ENCODE measurements around the gene WWC2.

WWC2 gene

GRCh38 chr4:183202523-183202922 is 103.5 kb downstream of the WWC2 start:
- DNase-seq (ENCODE audit: low read depth), result no peak

- DNase-seq (ENCODE audit: low read depth), result no peak
Observed at GRCh38 chr4:183204793-183205192, 105.7 kb downstream of the WWC2 start.

GRCh38 chr4:183205193-183205592 is 106.1 kb downstream of the WWC2 start:
- no peak for DNase-seq (ENCODE audit: low read depth)

- DNase-seq (ENCODE audit: low read depth), result no peak
Observed at GRCh38 chr4:183205709-183206108, 106.7 kb downstream of the WWC2 start.

DNA sequence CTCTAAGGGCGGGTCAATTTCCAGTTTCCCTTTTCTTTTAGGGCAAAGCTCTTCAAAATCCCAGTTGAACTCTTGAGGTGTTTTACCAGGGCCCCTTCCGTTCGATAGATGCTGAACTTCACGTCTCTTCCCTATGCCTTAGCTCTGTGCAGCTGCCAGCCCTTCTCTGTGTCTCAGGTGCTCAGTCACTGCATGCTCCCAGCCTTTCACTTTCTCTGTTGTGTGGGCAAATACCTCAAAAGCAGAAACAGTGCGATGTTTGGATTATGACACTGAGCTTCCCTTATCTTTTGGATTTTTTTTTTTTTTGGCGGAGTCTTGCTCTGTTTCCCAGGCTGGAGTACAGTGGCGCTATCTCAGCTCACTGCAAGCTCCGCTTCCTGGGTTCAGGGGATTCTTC is 112.5 kb downstream of the WWC2 start:
- no peak for DNase-seq (ENCODE audit: low read depth)

GRCh38 chr4:183213996-183214395 is 114.9 kb downstream of the WWC2 start:
- no peak for DNase-seq (ENCODE audit: low read depth)

GRCh38 chr4:183214912-183215488 is 115.9 kb downstream of the WWC2 start:
- no peak for DNase-seq (ENCODE audit: low read depth)

- DNase-seq (ENCODE audit: low read depth), result no peak
Observed at GRCh38 chr4:183220236-183220635, 121.2 kb downstream of the WWC2 start.

GRCh38 chr4:183223053-183223452 is 124.0 kb downstream of the WWC2 start:
- DNase-seq (ENCODE audit: low read depth), result no peak

GRCh38 chr4:183229397-183229796 is 130.3 kb downstream of the WWC2 start:
- no peak for DNase-seq (ENCODE audit: low read depth)

GRCh38 chr4:183240581-183241321 is 141.7 kb downstream of the WWC2 start:
- no peak for DNase-seq (ENCODE audit: low read depth)

GRCh38 chr4:183241322-183241640 is 142.2 kb downstream of the WWC2 start:
- no peak for DNase-seq (ENCODE audit: low read depth)

- DNase-seq (ENCODE audit: low read depth), result no peak
Observed at GRCh38 chr4:183241721-183242151, 142.7 kb downstream of the WWC2 start.

DNA sequence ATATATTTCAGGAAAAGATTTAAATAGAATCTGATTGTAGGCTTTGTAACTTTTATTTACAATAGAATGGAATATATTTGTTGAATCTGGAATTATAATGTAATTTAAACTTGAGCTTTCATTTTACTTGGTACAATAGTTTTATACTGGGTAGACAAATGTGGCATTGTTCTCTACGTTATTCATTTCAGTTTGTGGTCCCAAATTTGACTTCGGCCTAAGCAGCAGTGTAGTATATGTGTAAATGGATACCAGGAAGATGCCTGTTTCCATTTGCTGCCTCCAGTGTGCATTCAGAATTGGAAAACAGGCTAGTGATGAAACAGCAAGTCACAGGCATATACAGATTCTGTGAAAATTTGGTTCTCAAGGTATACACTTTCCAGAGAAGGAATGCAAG is 143.2 kb downstream of the WWC2 start:
- no peak for DNase-seq (ENCODE audit: low read depth)

DNA sequence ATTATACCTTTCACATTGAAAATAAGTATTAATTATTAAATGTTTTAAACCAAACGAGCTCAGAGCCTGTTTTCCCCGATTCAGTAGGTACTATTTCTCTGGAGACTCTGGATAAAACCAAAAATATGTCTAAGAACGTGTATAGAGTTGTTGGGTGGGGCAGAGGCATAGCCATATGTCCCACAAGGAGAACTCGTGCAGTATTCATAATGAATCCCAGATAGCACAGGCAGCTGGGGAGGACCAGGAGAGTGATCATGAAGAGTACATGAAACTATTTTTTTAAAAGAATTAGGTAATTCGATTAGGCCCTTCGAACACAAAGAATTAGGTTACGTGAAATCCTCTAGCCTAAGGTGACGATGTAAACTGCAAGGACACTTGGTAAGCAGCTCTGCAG is 145.0 kb downstream of the WWC2 start:
- no peak for DNase-seq (ENCODE audit: low read depth)

GRCh38 chr4:183244506-183244905 is 145.4 kb downstream of the WWC2 start:
- no peak for DNase-seq (ENCODE audit: low read depth)

- DNase-seq (ENCODE audit: low read depth), result no peak
Observed at GRCh38 chr4:183248201-183248600, 149.1 kb downstream of the WWC2 start.

DNA sequence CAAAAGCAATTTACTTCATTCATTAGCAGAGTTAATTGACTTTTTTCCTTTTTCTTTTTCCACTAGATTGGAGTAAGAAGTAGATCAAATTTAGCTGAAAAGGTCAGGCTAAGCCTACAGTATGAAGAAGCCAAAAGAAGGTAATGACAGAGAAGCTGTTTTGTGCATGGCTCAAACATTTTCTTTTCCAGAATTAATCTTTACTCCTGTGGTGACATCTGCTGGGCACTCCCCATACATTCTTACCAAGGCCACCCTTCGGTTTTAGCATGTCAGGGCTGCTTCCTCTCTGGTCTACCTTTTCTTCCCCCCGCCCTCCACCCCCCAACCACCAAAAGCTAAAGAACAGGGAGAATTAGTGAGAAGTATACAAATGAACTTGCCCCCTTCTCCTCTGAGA is 150.8 kb downstream of the WWC2 start:
- no peak for DNase-seq (ENCODE audit: low read depth)

DNA sequence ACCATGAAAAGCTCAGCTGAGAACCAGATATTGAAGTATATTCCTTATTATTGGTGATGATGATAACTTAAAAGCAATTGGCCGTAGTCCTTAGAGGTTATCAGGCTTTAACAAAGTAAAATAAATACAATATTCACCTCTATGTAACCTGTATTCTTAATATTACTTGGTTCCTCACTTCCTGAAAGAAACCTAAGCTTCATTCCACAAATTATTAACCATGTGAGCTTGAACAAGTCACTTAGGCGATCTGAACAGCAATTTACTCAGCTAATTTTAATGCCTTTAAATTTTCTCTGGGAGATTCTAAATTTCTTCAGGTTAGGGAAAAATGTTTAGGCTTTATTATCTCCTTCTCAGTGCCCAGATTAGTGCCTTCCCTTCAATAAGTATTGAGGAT is 151.8 kb downstream of the WWC2 start:
- no peak for DNase-seq (ENCODE audit: low read depth)

GRCh38 chr4:183252959-183253358 is 153.9 kb downstream of the WWC2 start:
- no peak for DNase-seq (ENCODE audit: low read depth)

DNA sequence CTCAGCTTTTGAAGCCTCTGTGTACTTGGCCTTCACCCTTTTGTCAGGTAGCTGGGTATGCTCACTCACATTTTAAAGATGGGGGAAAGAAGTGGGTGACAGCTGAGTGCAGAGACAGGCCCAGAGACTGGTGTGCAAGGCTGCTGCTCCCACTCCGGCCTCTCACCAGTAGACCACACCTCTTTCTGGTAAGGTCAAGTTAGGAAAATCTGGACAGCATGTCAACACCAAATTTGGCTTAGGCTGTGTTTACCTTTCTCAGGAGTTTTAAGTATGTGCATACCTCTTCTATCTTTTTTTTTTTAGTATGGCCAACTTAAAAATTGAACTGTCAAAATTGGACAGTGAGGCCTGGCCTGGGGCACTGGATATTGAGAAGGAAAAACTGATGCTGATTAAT is 154.4 kb downstream of the WWC2 start:
- no peak for DNase-seq (ENCODE audit: low read depth)

DNA sequence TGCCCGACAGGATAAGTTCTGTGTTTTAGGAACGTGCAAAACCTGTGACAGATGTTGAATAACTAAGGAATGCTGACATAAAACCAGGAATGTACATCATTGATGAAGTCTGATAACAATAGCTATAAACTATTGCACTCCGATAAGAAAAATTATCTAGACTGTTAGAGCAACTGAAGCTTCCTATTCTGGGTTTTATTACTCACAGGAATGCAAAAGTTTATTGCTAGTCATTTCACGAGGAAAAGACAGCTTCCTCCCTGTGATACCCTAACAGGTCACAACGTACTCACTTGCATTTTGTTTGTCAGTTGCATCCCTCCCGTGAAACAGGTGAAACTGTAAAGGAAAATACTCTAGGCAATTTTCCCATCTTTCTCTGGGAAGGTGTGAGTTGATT is 155.1 kb downstream of the WWC2 start:
- DNase-seq (ENCODE audit: low read depth), result no peak

DNA sequence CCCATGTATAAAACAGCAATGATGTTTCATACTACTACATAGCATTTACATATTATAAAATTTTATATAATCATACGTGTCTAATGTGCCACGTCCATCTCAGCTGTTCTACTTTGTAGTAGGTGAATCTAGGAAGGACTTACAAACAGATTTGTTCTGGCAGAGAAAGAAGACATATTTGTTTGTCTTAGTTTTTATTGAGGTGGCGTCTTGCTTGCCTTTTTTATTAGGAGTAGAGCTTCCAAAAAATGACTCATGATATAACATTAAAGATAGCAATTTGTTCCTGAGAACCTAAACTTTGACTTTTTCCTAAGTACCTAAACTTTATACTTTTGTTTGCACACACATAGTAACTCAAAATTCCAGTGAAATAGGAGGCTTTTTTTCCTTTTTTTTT is 156.4 kb downstream of the WWC2 start:
- DNase-seq (ENCODE audit: low read depth), result no peak

DNA sequence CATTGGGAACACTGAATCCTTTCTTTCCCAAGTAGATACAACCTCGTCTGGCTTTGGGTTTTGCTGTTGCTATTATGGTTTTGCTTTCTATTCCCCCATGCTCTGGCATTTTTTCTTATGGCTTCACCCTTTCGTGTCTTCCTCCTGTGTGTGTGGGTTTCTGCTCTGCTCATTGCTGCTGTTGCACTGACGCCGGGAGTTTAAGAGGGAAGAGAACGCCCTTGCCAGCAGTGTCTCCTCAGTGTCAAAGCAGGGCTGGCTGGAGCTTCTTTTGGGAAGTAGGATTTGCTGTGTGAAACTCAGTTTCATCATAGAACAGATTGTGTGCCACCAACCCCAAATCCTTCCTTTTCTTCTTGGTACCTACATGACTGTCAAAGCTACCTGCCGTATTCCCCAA is 157.3 kb downstream of the WWC2 start:
- DNase-seq (ENCODE audit: low read depth), result no peak

All from stimulated activated CD4-positive, alpha-beta T cell treated with anti-CD3 and anti-CD28 coated beads, Interleukin-2, amount 100 ng/mL, for 4 hours (primary cell).